ENCODE data around the gene NLK.

The NLK gene

DNA sequence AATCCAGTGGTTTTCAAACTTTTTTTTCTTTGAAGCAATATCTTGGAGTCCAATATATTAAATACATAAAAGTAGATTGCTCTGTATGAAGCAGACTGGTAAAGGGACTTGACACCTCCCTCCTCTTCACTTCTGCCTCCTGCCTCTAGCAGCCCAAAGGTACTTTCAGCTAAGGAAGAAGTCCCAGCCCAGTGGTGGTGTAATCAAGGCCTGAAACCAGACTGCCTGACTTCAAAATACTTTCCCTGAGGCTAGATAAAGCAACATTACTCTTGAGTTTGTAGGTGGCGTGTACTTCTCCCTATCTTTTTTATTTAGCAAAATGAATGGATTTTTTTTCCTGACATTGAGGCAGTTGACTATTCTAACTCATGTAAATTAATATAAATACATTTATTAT, 154.2 kb downstream of the NLK start:
- DNase-seq (ENCODE audit: low read depth) = no peak
- TF ChIP-seq, protein P1, sequence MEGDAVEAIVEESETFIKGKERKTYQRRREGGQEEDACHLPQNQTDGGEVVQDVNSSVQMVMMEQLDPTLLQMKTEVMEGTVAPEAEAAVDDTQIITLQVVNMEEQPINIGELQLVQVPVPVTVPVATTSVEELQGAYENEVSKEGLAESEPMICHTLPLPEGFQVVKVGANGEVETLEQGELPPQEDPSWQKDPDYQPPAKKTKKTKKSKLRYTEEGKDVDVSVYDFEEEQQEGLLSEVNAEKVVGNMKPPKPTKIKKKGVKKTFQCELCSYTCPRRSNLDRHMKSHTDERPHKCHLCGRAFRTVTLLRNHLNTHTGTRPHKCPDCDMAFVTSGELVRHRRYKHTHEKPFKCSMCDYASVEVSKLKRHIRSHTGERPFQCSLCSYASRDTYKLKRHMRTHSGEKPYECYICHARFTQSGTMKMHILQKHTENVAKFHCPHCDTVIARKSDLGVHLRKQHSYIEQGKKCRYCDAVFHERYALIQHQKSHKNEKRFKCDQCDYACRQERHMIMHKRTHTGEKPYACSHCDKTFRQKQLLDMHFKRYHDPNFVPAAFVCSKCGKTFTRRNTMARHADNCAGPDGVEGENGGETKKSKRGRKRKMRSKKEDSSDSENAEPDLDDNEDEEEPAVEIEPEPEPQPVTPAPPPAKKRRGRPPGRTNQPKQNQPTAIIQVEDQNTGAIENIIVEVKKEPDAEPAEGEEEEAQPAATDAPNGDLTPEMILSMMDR (conservative IDR thresholded peaks at IDR 0.05; ENCODE audit: low read depth, low read length) = no peak

DNA sequence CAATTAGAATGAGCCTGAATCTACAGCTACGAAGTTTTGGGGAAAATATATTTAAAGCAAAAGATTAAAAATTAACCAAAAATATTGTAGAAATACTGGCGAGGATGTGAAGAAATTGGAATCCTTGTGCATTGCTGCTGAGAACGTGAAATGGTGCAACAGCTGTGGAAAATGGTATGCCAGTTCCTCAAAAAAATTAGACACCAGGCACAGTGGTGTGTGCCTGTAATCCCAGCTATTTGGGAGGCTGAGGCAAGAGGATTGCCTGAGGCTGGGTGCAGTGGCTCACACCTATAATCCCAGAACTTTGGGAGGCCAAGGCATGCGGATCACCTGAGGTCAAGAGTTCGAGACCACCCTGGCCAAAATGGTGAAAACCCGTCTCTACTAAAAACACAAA, 156.6 kb downstream of the NLK start:
- TF ChIP-seq, protein P1 (conservative IDR thresholded peaks at IDR 0.05; ENCODE audit: low read depth, low read length) = no peak
- DNase-seq (ENCODE audit: low read depth) = no peak
- H3K4me3 ChIP-seq (ENCODE audit: low read depth, low read length) = no peak overlapping the region

More for the DNA sequence above, 154.2 kb downstream of the NLK start:
- H3K4me3 ChIP-seq (ENCODE audit: low read depth, low read length) = no peak overlapping the region

DNA sequence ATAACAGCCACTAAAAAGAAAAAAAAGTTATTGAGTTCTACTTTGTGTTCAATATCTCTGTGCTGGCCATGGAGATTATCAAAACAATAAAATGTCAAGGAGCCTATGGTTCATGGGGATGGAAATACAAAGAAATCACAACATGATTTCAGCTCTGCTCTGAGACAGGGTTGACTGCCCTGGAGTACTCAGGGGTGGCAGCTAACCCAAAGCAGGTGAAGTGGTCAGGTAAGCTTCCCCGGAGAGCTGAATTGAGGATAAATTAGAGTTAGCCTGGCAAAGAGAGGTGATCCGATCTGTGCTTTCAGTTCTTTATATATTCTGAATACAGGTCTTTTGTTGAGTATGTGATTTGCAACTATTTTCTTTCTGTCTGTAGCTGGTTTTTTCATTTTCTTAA, 157.3 kb downstream of the NLK start:
- TF ChIP-seq, protein P1 (conservative IDR thresholded peaks at IDR 0.05; ENCODE audit: low read depth, low read length) = no peak
- no peak for DNase-seq (ENCODE audit: low read depth)
- H3K4me3 ChIP-seq (ENCODE audit: low read depth, low read length) = no peak overlapping the region

DNA sequence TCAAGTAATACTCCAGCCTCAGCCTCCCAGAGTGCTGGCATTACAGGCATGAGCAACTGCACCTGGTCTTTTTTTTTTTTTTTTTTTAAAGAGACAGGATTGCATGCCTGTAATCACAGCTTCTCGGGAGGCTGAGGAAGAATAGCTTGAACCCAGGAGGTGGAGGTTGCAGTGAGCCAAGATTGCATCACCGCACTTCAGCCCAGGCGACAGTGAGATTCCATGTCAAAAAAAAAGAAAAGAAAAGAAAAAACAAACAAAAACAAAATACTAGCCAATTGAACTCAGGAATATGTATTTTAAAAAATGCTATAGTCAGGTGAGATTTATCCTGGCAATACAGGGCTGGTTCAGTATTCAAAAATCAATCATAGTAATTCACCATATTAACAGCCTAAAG, 158.8 kb downstream of the NLK start:
- no peak overlapping the region for H3K4me3 ChIP-seq (ENCODE audit: low read depth, low read length)
- DNase-seq (ENCODE audit: low read depth) = no peak
- TF ChIP-seq, protein P1 (conservative IDR thresholded peaks at IDR 0.05; ENCODE audit: low read depth, low read length) = no peak

DNA sequence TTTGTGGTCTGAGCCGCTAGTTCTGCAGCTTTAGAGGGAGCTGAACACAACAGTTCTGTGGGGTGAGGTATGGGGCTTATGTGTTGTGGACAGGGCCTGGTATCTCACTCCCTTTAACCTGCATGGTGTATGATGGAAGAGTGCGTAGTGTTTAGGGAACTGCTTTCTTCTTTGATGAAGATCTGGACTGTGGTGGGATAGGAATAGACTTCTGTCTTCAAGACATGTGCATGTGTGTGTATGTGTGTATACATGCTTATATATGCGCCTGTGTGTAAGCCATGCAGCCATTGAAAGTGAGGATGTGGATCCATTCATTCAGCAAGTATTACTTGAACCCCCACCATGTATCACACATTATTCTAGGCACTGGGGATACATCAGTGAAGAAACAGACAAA, 161.8 kb downstream of the NLK start:
- H3K4me3 ChIP-seq (ENCODE audit: low read depth, low read length) = no peak overlapping the region
- TF ChIP-seq, protein P1 (conservative IDR thresholded peaks at IDR 0.05; ENCODE audit: low read depth, low read length) = no peak

DNA sequence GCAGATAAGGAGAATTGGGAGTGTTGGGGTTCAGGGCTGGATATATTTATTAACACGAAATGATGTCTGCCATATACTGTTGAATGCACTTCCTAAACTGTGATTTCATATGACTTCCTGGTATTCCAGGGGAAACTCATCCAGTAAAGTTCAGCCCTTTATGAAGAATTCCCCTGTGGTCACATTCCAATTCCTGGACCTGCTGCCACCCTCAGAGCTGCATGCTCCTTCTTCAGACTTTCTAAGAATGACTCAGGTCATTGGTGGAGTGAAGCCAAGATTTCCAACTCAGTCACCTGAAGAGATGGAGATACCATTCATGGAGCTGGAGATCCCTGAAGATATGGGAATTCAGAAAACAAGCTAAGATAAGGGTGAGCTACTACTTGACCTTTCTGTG, 162.3 kb downstream of the NLK start:
- DNase-seq (ENCODE audit: low read depth) = no peak
- no peak overlapping the region for H3K4me3 ChIP-seq (ENCODE audit: low read depth, low read length)
- TF ChIP-seq, protein P1 (conservative IDR thresholded peaks at IDR 0.05; ENCODE audit: low read depth, low read length) = no peak

More for the DNA sequence above, 161.8 kb downstream of the NLK start:
- no peak for DNase-seq (ENCODE audit: low read depth)

DNA sequence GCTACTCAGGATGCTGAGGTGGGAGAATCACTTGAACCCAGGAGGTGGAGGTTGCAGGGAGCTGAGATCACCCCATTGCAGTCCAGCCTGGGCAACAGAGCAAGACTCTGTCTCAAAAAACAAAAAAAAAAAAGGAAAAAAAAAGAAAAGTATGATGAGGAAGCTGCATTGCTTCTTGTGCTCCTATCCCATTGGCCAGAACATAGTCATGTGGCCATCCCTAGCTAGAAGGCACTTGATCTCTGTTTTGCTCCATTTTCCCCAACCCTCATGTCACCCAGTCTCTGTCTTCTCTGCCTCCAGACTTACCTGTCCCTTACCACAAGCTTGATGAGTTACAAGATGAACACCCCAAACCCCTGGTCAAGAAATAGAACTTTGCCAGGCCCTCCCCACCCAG, 163.8 kb downstream of the NLK start:
- H3K4me3 ChIP-seq (ENCODE audit: low read depth, low read length) = no peak overlapping the region
- TF ChIP-seq, protein P1 (conservative IDR thresholded peaks at IDR 0.05; ENCODE audit: low read depth, low read length) = no peak
- DNase-seq (ENCODE audit: low read depth) = no peak

Measured in choroid plexus epithelial cell (primary cell).